Neural progenitor cell (in vitro differentiated cells): ENCODE results near the gene DMXL2. TPM values are rescaled to one million over a fixed set of nuclear protein-coding genes. Genes with fewer than 3 reads are reported as not detected.

Experiments used
- DNase-seq: peaks from one replicate; pipeline ENCODE4 v3.0.0-alpha.2; 2016; ENCODE audit warnings: low spot score
- H2AFZ ChIP-seq: fragments of 200-600 bp; sonication (generic); replicated peaks from 2 replicates; pipeline ENCODE4 v1.6.1; 2016; ENCODE audit warnings: antibody characterized with exemption
- H3F3A ChIP-seq: fragments of 200-600 bp; sonication (generic); 2 replicates; pipeline ENCODE4 v1.6.1; 2016; ENCODE audit warnings: antibody characterized with exemption, low read depth
- H3K27ac ChIP-seq: fragments of 200-600 bp; sonication (generic); 2 replicates; pipeline ENCODE4 v1.5.1; 2016; ENCODE audit warnings: mild to moderate bottlenecking
- H3K27me3 ChIP-seq: fragments of 200-600 bp; sonication (generic); 2 replicates; pipeline ENCODE4 v1.6.1; 2016; ENCODE audit warnings: mild to moderate bottlenecking, moderate library complexity
- H3K36me3 ChIP-seq: fragments of 200-600 bp; sonication (generic); 2 replicates; pipeline ENCODE4 v1.5.1; 2016
- H3K4me1 ChIP-seq: fragments of 200-600 bp; sonication (generic); 2 replicates; pipeline ENCODE4 v1.6.1; 2016; ENCODE audit warnings: mixed run types
- H3K4me2 ChIP-seq: fragments of 200-600 bp; sonication (generic); 2 replicates; pipeline ENCODE4 v1.6.1; 2016
- H3K4me3 ChIP-seq: fragments of 200-600 bp; sonication (generic); 2 replicates; pipeline ENCODE4 v1.5.1; 2016
- H3K79me2 ChIP-seq: fragments of 200-600 bp; sonication (generic); 2 replicates; pipeline ENCODE4 v1.6.1; 2016; ENCODE audit warnings: low read depth
- H3K9ac ChIP-seq: fragments of 200-600 bp; sonication (generic); 2 replicates; pipeline ENCODE4 v1.6.1; 2016
- H3K9me3 ChIP-seq: fragments of 200-600 bp; sonication (generic); 2 replicates; pipeline ENCODE4 v1.5.1; 2016; ENCODE audit warnings: low read depth
- H4K20me1 ChIP-seq: fragments of 200-600 bp; sonication (generic); 2 replicates; pipeline ENCODE4 v1.6.1; 2016; ENCODE audit warnings: low read depth
- H3K27ac Mint-ChIP-seq: 3 replicates; pipeline ENCODE4 v1.8.0; 2021; ENCODE audit warnings: mixed read lengths
- H3K27me3 Mint-ChIP-seq: 2 replicates; pipeline ENCODE4 v1.8.0; 2022; ENCODE audit warnings: low read depth, mild to moderate bottlenecking, inconsistent platforms, moderate library complexity, mixed read lengths; ENCODE audit not compliant: insufficient read depth
- H3K36me3 Mint-ChIP-seq: 3 replicates; pipeline ENCODE4 v1.8.0; 2021; ENCODE audit warnings: mixed read lengths
- H3K4me1 Mint-ChIP-seq: 3 replicates; pipeline ENCODE4 v1.8.0; 2021; ENCODE audit warnings: mixed read lengths
- H3K4me3 Mint-ChIP-seq: 3 replicates; pipeline ENCODE4 v1.8.0; 2021; ENCODE audit warnings: mild to moderate bottlenecking, moderate library complexity, mixed read lengths
- H3K9me3 Mint-ChIP-seq: 3 replicates; pipeline ENCODE4 v1.8.0; 2020; ENCODE audit warnings: mixed read lengths
- EZH2 ChIP-seq: fragments of 200-600 bp; sonication (generic); IDR thresholded peaks from 2 replicates; pipeline ENCODE4 v1.6.1; 2017; ENCODE audit warnings: antibody characterized with exemption, mild to moderate bottlenecking, moderate library complexity
- EZH2phosphoT487 ChIP-seq: fragments of 200-600 bp; sonication (generic); IDR thresholded peaks from 2 replicates; pipeline ENCODE4 v1.6.1; 2017; ENCODE audit warnings: antibody characterized with exemption
- total RNA-seq: library from RNA; depleted of rRNA; stranded (reverse); fragments of >200 nt; gene quantifications from 2 replicates; pipeline ENCODE4 v1.2.3, GENCODE V29; 2015; ENCODE audit warnings: low replicate concordance
- TF ChIP-seq, protein P1 (sequence below): fragments of 200-600 bp; sonication (generic); IDR thresholded peaks from 2 replicates; pipeline ENCODE4 v1.5.1; 2017; ENCODE audit warnings: antibody characterized with exemption, mild to moderate bottlenecking

The DMXL2 gene, protein sequence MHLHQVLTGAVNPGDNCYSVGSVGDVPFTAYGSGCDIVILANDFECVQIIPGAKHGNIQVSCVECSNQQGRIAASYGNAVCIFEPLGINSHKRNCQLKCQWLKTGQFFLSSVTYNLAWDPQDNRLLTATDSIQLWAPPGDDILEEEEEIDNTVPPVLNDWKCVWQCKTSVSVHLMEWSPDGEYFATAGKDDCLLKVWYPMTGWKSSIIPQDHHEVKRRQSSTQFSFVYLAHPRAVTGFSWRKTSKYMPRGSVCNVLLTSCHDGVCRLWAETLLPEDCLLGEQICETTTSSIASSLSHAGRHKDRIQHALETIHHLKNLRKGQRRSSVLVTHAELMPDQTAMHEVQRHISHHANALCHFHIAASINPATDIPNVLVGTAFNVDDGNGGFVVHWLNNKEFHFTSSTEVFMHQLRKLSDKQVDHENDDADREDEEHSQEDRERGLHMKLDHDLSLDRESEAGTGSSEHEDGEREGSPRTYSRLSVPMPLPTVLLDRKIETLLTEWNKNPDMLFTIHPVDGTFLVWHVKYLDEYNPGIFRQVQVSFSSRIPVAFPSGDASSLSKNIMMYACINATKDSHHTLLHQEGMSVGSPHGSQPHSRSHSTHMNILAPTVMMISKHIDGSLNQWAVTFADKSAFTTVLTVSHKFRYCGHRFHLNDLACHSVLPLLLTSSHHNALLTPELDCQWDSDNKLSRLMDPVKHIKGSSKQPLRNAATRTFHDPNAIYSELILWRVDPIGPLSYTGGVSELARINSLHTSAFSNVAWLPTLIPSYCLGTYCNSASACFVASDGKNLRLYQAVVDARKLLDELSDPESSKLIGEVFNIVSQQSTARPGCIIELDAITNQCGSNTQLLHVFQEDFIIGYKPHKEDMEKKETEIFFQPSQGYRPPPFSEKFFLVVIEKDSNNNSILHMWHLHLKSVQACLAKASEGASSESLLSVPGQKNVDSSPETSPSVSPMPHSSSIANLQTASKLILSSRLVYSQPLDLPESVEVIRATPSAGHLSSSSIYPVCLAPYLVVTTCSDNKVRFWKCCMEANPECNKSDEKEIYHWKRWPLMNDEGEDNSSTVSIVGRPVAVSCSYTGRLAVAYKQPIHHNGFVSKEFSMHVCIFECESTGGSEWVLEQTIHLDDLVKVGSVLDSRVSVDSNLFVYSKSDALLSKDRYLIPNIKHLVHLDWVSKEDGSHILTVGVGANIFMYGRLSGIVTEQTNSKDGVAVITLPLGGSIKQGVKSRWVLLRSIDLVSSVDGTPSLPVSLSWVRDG (N-terminal part only)
- total RNA-seq = 78.4 and 124 TPM in 2 replicates

GRCh38 chr15:51622604-51623370 lies at the start of gene DMXL2:
Gene DMXL2, minus strand, starts transcription at chr15:51622771. Its CDS starts 226 bp downstream, at chr15:51622545.
- Histone ChIP-seq H3K9me3 (no peaks in the 10 kb centered on the region), H2AFZ (peak within 1 kb of the TSS; percentile 99), H3K4me3 (peak within 1 kb of the TSS; percentile 96), H3K27me3 (peaks cover 14% of the 10 kb centered on the region), H3K79me2 (peaks cover 44% of the 10 kb centered on the region), H3K27ac (no peak within 1 kb of the TSS), H3F3A (peaks cover 14% of the 10 kb centered on the region), H3K36me3 (no peaks in the 10 kb centered on the region), H4K20me1 (no peaks in the 10 kb centered on the region), H3K4me1 (peaks cover 16% of the 10 kb centered on the region), H3K4me2 (peak within 1 kb of the TSS; percentile 97), H3K9ac (peak within 1 kb of the TSS; percentile 73)
- TF ChIP-seq EZH2 (no peak), EZH2phosphoT487 (no peak)
- TF ChIP-seq, protein P1, sequence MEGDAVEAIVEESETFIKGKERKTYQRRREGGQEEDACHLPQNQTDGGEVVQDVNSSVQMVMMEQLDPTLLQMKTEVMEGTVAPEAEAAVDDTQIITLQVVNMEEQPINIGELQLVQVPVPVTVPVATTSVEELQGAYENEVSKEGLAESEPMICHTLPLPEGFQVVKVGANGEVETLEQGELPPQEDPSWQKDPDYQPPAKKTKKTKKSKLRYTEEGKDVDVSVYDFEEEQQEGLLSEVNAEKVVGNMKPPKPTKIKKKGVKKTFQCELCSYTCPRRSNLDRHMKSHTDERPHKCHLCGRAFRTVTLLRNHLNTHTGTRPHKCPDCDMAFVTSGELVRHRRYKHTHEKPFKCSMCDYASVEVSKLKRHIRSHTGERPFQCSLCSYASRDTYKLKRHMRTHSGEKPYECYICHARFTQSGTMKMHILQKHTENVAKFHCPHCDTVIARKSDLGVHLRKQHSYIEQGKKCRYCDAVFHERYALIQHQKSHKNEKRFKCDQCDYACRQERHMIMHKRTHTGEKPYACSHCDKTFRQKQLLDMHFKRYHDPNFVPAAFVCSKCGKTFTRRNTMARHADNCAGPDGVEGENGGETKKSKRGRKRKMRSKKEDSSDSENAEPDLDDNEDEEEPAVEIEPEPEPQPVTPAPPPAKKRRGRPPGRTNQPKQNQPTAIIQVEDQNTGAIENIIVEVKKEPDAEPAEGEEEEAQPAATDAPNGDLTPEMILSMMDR = no peak
- H3K27me3 Mint-ChIP-seq = peaks cover 3% of the 10 kb centered on the region
- no peaks in the 10 kb centered on the region for H3K36me3 Mint-ChIP-seq
- H3K4me3 Mint-ChIP-seq = peak within 1 kb of the TSS; percentile 98
- peak within 1 kb of the TSS; percentile 96 for H3K27ac Mint-ChIP-seq
- DNase-seq = peak; percentile 95
- H3K4me1 Mint-ChIP-seq = peaks cover 24% of the 10 kb centered on the region
- H3K9me3 Mint-ChIP-seq = no peaks in the 10 kb centered on the region

DNA sequence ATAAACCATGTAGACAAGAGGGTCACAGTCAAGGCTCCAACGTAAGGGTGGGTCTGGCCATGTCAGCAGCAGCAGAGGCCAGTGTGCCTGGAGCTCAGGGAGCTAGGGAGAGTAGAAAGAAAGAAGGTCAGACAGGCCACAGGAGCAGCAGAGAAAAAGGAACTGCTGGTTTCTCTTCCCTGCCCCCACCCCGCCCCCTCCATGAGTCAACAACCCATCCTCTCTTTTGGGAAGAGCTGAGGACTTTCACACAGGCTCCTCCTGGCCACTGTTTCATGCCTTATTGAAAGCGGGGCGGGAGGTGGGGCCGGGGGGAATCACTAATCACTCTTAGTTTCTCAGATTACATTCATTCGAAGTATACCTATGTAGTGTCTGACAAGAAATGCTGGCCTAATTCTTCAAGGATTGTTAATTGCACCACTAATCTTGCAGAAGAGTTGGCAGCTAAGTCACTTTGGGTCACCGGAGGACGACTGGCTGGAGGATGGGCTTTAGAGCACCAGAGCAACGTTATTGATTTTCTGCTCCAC lies 49.6 kb upstream of the DMXL2 start:
- peak; percentile 18 for DNase-seq
- peak overlapping the region; percentile 49 for H3K4me2 ChIP-seq

More for the DNA sequence above, 49.6 kb upstream of the DMXL2 start:
- Histone ChIP-seq H3K27ac (no peak overlapping the region), H3K9ac (no peak overlapping the region), H3F3A (no peaks in the 10 kb centered on the region), H2AFZ (no peak overlapping the region), H3K9me3 (no peaks in the 10 kb centered on the region), H3K4me3 (no peak overlapping the region), H3K36me3 (no peaks in the 10 kb centered on the region), H3K79me2 (no peaks in the 10 kb centered on the region), H4K20me1 (no peaks in the 10 kb centered on the region), H3K4me1 (peaks cover 16% of the 10 kb centered on the region), H3K27me3 (no peaks in the 10 kb centered on the region)
- H3K27me3 Mint-ChIP-seq = peaks cover 4% of the 10 kb centered on the region
- TF ChIP-seq EZH2 = no peak
- TF ChIP-seq, protein P1 = no peak
- no peak for TF ChIP-seq EZH2phosphoT487
- H3K4me3 Mint-ChIP-seq = no peak overlapping the region
- no peaks in the 10 kb centered on the region for H3K36me3 Mint-ChIP-seq
- peaks cover 14% of the 10 kb centered on the region for H3K4me1 Mint-ChIP-seq
- H3K9me3 Mint-ChIP-seq = no peaks in the 10 kb centered on the region
- H3K27ac Mint-ChIP-seq = no peak overlapping the region
